H1 (cell line): ENCODE measurements around the gene CACNA1E. TPM values are rescaled to one million over a fixed set of nuclear protein-coding genes. Genes with fewer than 3 reads are reported as not detected.

ENCODE experiments used
- CTCF ChIA-PET: fragments of 300-600 bp; sonication (Branson Sonifier 250); formaldehyde crosslinking; loops from one replicate; lab custom pipeline; 2021; ENCODE audit not compliant: partially characterized antibody; lab: Charles Lee
- POLR2A ChIA-PET: fragments of 300-600 bp; sonication (Branson Sonifier 250); formaldehyde crosslinking; loops from one replicate; lab custom pipeline; 2021; ENCODE audit warnings: inconsistent platforms; ENCODE audit not compliant: partially characterized antibody; lab: Charles Lee
- DNase-seq, 2 experiments: peaks; one replicate each; pipeline versions ENCODE4 v3.0.0 to v3.0.0-alpha.2; 2010 to 2022; ENCODE audit warnings: low spot score in 2 of 2, low read depth in 1 of 2, mixed read lengths in 1 of 2
- FAIRE-seq: peaks from 2 replicates; lab custom pipeline; 2011; peaks lifted over from hg19 to GRCh38; lab: Jason Lieb, UNC
- H2AFZ ChIP-seq: 2 replicates; pipeline ENCODE4 v1.8.1; 2012; ENCODE audit warnings: low read length, inconsistent platforms
- H2AK5ac ChIP-seq: 2 replicates; pipeline ENCODE4 v1.6.1; 2013; ENCODE audit warnings: low read depth, low read length
- H2BK120ac ChIP-seq: replicated peaks from 2 replicates; pipeline ENCODE3; 2013; ENCODE audit warnings: low read depth, low read length, inconsistent platforms
- H2BK12ac ChIP-seq: 2 replicates; pipeline ENCODE4 v1.6.1; 2013; ENCODE audit warnings: low read depth, low read length
- H2BK15ac ChIP-seq: 2 replicates; pipeline ENCODE4 v1.6.1; 2013; ENCODE audit warnings: low read length
- H2BK20ac ChIP-seq: 2 replicates; pipeline ENCODE4 v1.6.1; 2013; ENCODE audit warnings: low read length
- H2BK5ac ChIP-seq: 2 replicates; pipeline ENCODE4 v1.6.1; 2013; ENCODE audit warnings: low read depth, low read length
- H3K14ac ChIP-seq: 2 replicates; pipeline ENCODE4 v1.6.1; 2013; ENCODE audit warnings: inconsistent platforms; ENCODE audit not compliant: insufficient read length
- H3K18ac ChIP-seq: 2 replicates; pipeline ENCODE4 v1.6.1; 2013; ENCODE audit warnings: low read length; ENCODE audit errors: extremely low read depth
- H3K23ac ChIP-seq: 2 replicates; pipeline ENCODE4 v1.6.1; 2013; ENCODE audit warnings: inconsistent platforms; ENCODE audit not compliant: insufficient read length
- H3K23me2 ChIP-seq: 2 replicates; pipeline ENCODE4 v1.6.1; 2013; ENCODE audit warnings: low read depth, low read length
- H3K27ac ChIP-seq: 2 replicates; pipeline ENCODE4 v1.6.1; 2011; ENCODE audit warnings: low read depth, low read length, inconsistent platforms
- H3K27me3 ChIP-seq, 4 experiments: replicated peaks in 1 of 4; 1 replicate in 1 of 4; 2 replicates in 3 of 4; pipeline versions ENCODE4 v1.6.1 to v1.8.1; 2011 to 2013; ENCODE audit warnings: low read length in 3 of 4, mild to moderate bottlenecking in 3 of 4, inconsistent platforms in 2 of 4, mixed read lengths in 2 of 4, moderate library complexity in 1 of 4; ENCODE audit not compliant: control insufficient read depth in 3 of 4, insufficient read depth in 3 of 4; ENCODE audit errors: extremely low read depth in 1 of 4
- H3K36me3 ChIP-seq, 4 experiments: 2 replicates each; pipeline versions ENCODE4 v1.6.1 to v1.8.1; 2011 to 2013; ENCODE audit warnings: mild to moderate bottlenecking in 4 of 4, low read length in 3 of 4, moderate library complexity in 2 of 4, control low read depth in 1 of 4, inconsistent platforms in 1 of 4; ENCODE audit not compliant: insufficient read depth in 4 of 4, control insufficient read depth in 2 of 4
- H3K4ac ChIP-seq: replicated peaks from 2 replicates; pipeline ENCODE3; 2013; ENCODE audit warnings: low read length, low read depth, mixed read lengths, inconsistent platforms; ENCODE audit not compliant: insufficient read length
- H3K4me1 ChIP-seq, 4 experiments: replicated peaks in 1 of 4; 1 replicate in 1 of 4; 2 replicates in 3 of 4; pipeline versions ENCODE4 v1.6.1 to v1.8.1; 2011 to 2013; ENCODE audit warnings: low read length in 3 of 4, inconsistent platforms in 2 of 4, mixed read lengths in 1 of 4; ENCODE audit not compliant: insufficient read depth in 4 of 4, control insufficient read depth in 3 of 4
- H3K4me2 ChIP-seq, 2 experiments: 2 replicates each; pipeline versions ENCODE4 v1.6.1 to v1.8.1; 2011 to 2013; ENCODE audit warnings: low read depth in 2 of 2, low read length in 2 of 2, control low read depth in 1 of 2, inconsistent platforms in 1 of 2, mild to moderate bottlenecking in 1 of 2; ENCODE audit not compliant: insufficient read depth in 1 of 2
- H3K4me3 ChIP-seq, 4 experiments: fragments of 200-600, 300-600 bp in 1 of 4; sonication (generic), shearing (Covaris generic), sonication (Bioruptor Twin) in 1 of 4; 2 replicates each; pipeline versions ENCODE4 v1.5.1 to v1.8.1; 2011 to 2016; ENCODE audit warnings: low read length in 4 of 4, low read depth in 3 of 4, control low read depth in 2 of 4, inconsistent platforms in 2 of 4, mild to moderate bottlenecking in 2 of 4, mixed read lengths in 1 of 4, moderate library complexity in 1 of 4; ENCODE audit not compliant: insufficient read depth in 2 of 4; ENCODE audit errors: extremely low read depth in 1 of 4
- H3K56ac ChIP-seq: replicated peaks from 2 replicates; pipeline ENCODE3; 2013; ENCODE audit warnings: low read depth, mild to moderate bottlenecking, mixed read lengths, low read length, inconsistent platforms; ENCODE audit not compliant: insufficient read length
- H3K79me1 ChIP-seq: 2 replicates; pipeline ENCODE4 v1.6.1; 2013; ENCODE audit warnings: low read depth, low read length, control low read depth
- H3K79me2 ChIP-seq, 2 experiments: 2 replicates each; pipeline versions ENCODE4 v1.6.1 to v1.8.1; 2012 to 2013; ENCODE audit warnings: low read length in 2 of 2, mild to moderate bottlenecking in 2 of 2, inconsistent platforms in 1 of 2; ENCODE audit not compliant: insufficient read depth in 2 of 2, control insufficient read depth in 1 of 2
- H3K9ac ChIP-seq, 4 experiments: replicated peaks in 1 of 4; 1 replicate in 1 of 4; 2 replicates in 3 of 4; pipeline versions ENCODE4 v1.6.1 to v1.8.1; 2011 to 2013; ENCODE audit warnings: low read depth in 3 of 4, low read length in 3 of 4, control low read depth in 2 of 4, mild to moderate bottlenecking in 2 of 4, moderate library complexity in 2 of 4, inconsistent platforms in 1 of 4; ENCODE audit errors: extremely low read depth in 1 of 4
- H3K9me3 ChIP-seq, 2 experiments: 2 replicates each; pipeline versions ENCODE4 v1.6.1 to v1.8.1; 2012 to 2013; ENCODE audit warnings: mild to moderate bottlenecking in 2 of 2, moderate library complexity in 2 of 2, control low read depth in 1 of 2, inconsistent platforms in 1 of 2, low read depth in 1 of 2, low read length in 1 of 2, mixed read lengths in 1 of 2; ENCODE audit not compliant: insufficient read depth in 2 of 2
- H4K20me1 ChIP-seq, 2 experiments: replicated peaks in 1 of 2; 2 replicates each; pipeline versions ENCODE3 to v1.8.1; 2011 to 2013; ENCODE audit warnings: inconsistent platforms in 2 of 2, low read length in 2 of 2, mild to moderate bottlenecking in 1 of 2; ENCODE audit not compliant: insufficient read depth in 2 of 2, control insufficient read depth in 1 of 2
- H4K5ac ChIP-seq: 2 replicates; pipeline ENCODE4 v1.6.1; 2013; ENCODE audit warnings: low read length, low read depth, mixed read lengths, inconsistent platforms; ENCODE audit not compliant: insufficient read length
- H4K8ac ChIP-seq: 2 replicates; pipeline ENCODE4 v1.8.0; 2013; ENCODE audit warnings: mild to moderate bottlenecking, moderate library complexity, low read length, inconsistent platforms; ENCODE audit not compliant: insufficient read depth; ENCODE audit errors: extremely low read depth
- H4K91ac ChIP-seq: replicated peaks from 2 replicates; pipeline ENCODE3; 2013; ENCODE audit warnings: low read length, mixed read lengths, inconsistent platforms; ENCODE audit not compliant: insufficient read length
- RXRA ChIP-seq: IDR thresholded peaks from 2 replicates; pipeline ENCODE4 v1.6.1; 2011; ENCODE audit warnings: low read depth, mild to moderate bottlenecking, low read length, moderate library complexity; ENCODE audit not compliant: insufficient read depth
- WGBS, 2 experiments: shearing (Covaris generic) in 1 of 2; methylation state at CpG; one replicate each; pipeline versions ENCODE4 v1.1.6 to v1.1.7; 2013 to 2015; ENCODE audit warnings: low lambda C conversion rate in 2 of 2, mixed read lengths in 2 of 2, inconsistent platforms in 1 of 2, low coverage in 1 of 2, missing lambda C conversion rate in 1 of 2; ENCODE audit not compliant: insufficient replicate concordance in 2 of 2, insufficient coverage in 1 of 2, insufficient read length in 1 of 2; ENCODE audit errors: extremely low coverage in 1 of 2, missing lambda C conversion rate in 1 of 2; 5-methylcytosine and 5-hydroxymethylcytosine counted together
- polyA plus RNA-seq, 7 experiments: library from polyadenylated mRNA; depleted of rRNA in 3 of 7; stranded (reverse) in 5 of 7; unstranded in 2 of 7; fragments of >200 nt in 5 of 7; fragments of 200-250 nt in 2 of 7; gene quantifications; 1 replicate in 5 of 7; 2 replicates in 1 of 7; 4 replicates in 1 of 7; pipeline versions ENCODE4 v1.2.1 to v1.2.3, GENCODE V29; 2011 to 2013; ENCODE audit warnings: missing spikeins in 2 of 7, mixed read lengths in 2 of 7
- total RNA-seq: library from RNA; stranded (reverse); fragmentation: NEBNext Ultra II Directional; extraction: Animal tissue kit (Norgen Biotek cat#: 25700); gene quantifications from 2 replicates; pipeline ENCODE4 v1.2.1, GENCODE V29; 2021

The CACNA1E gene
- total and polyA plus RNA-seq, 2 of the 8 experiments (the other 6 are each of a cell fraction or from before 2014, with no cell fraction given) = 0.98 to 1.3 TPM

- DNase-seq (peak in 1 of 2 experiments; percentile 11), FAIRE-seq (no peak)
- TF ChIP-seq RXRA = no peak
- Histone ChIP-seq H3K79me1 (no peaks in the 10 kb centered on the region; the same call in 1 of the 2 replicates), H3K4me1 (no peaks in the 10 kb centered on the region), H2AFZ (no peak overlapping the region), H3K4me3 (no peak overlapping the region), H3K23me2 (no peaks in the 10 kb centered on the region), H3K9ac (no peak overlapping the region), H3K23ac (no peak overlapping the region), H3K4ac (no peak overlapping the region), H3K27me3 (peaks cover 0 to 1% (median 0%) of the 10 kb centered on the region in 4 experiments; a peak in 2 of 7 replicates), H3K27ac (no peak overlapping the region), H3K56ac (no peak overlapping the region), H3K14ac (no peak overlapping the region), H3K4me2 (no peak overlapping the region), H3K79me2 (no peaks in the 10 kb centered on the region), H4K20me1 (no peaks in the 10 kb centered on the region), H2BK20ac (no peak overlapping the region), H2BK12ac (no peak overlapping the region), H2BK120ac (no peak overlapping the region), H2AK5ac (no peak overlapping the region; the same call in 1 of the 2 replicates), H4K8ac (no peak overlapping the region), H4K91ac (no peak overlapping the region), H2BK15ac (no peak overlapping the region), H3K36me3 (no peaks in the 10 kb centered on the region), H2BK5ac (no peak overlapping the region), H3K18ac (no peak overlapping the region), H4K5ac (no peak overlapping the region), H3K9me3 (peaks cover 6 to 7% of the 10 kb centered on the region in 2 experiments; a peak in 3 of 4 replicates)
- ChIA-PET CTCF (interaction anchor here (0.6 to 2.6 kb wide), 5 partner anchors 20 to 58 kb away, joined by 3 to 6 read pairs (median 3); no protein-coding TSS in a partner anchor), POLR2A (no interaction called here)
- WGBS, 2 experiments = 85% methylated on average over 2 of the region's 2 CpGs; no CpG with 5 or more reads in 1 of the 2 experiments
Measured at GRCh38 chr1:181459067-181459466, 24.2 kb upstream of the CACNA1E start.
